Activated naive CD8-positive, alpha-beta T cell treated with anti-CD3 and anti-CD28 coated beads, Interleukin-2, amount 50 U/mL, for 16 hours (primary cell): ENCODE results near the gene KRT79.
"Not testable (repeated sequence)": the region's sequence is repeated elsewhere in the genome, so short reads cannot be mapped to it uniquely, and the experiment has no call there.

Experiments used
- DNase-seq: peaks from one replicate; pipeline ENCODE4 v3.0.0-alpha.2; 2020; ENCODE audit warnings: low read depth, low spot score

Gene KRT79

DNA sequence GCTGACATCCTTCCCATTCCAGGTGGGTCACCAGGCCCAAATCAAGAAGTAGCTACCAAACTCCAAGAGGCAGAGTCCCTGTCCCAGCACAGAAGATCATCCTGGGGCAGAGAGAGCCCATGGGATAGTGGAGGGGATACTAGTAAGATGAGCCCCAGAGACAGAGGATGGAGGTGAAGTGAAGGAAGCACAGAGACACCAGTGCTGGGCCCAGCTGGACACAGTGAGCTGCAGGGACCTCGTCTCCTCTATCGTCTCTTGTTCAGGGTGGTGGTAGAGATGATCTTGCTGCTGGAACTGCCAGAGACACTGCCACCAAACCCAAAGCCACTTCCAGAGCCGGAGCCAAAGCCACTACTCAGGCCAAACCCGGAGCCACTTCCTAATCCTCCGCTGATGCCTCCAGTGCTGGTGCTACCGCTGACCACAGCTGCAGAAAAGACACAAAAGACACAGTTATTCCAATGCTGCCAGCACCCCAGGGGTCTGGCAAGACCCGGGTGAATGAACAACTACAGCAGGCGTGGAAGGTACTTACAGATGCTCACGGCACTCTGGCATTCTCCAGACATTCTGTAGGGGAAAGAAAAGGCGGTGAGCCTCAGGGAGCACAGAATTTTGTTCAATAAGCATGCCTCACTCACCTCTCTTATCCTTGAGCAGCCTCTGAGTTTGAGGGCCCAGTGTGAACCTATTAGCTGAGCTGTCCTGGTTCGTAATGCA, 27.1 kb downstream of the KRT79 start:
- DNase-seq, result no peak

DNA sequence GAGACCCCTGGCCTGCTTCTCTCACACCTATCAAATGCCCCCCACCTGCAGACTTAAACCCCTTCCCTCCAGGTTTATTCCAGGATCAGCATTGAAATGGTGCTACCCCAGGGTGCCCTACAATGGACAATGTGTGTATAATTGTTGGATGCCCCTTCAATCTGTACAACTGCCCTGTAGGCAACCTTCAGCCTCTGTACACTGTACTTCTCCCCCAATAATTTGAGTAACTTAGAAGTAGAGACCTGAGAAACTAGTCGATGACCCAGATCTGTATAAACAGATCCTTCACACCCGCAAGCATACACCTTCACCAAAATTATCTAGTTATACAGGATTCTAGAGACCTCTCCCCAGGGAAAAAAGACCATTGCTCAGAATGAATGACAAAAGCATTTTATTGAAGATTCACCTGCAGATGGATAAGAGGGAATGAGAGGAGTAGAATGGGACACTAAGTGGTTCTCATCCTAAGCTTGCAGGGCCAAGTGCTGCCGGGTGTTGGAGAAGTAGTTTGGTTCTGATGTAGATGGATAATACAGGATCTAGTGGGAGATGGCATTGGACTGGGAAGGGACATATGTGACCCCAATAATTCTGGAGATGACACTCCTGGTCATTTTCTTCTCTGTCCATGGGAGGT, 27.8 kb downstream of the KRT79 start:
- DNase-seq, result no peak

DNA sequence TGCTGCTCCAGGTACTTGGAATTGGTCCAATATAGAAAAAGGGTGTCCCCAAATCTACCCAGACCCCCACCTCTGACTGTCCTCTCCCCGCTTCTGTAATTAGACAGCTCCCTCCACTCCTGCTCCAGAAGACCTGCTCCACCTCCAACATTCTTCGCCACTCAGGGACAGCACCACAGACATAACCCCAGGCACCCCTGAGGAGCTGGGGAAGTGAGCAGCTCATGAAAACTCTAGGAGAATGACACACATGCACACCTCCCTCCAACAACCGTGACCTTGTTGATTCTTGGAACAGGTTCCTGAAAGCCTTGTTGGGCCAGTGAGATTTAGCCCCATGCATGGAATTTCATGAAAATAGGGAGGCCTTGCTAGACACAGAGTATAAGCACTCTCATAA, 28.4 kb downstream of the KRT79 start:
- no peak for DNase-seq

GRCh38 chr12:52805000-52805399, 29.1 kb downstream of the KRT79 start:
- no peak for DNase-seq

- DNase-seq, result no peak
Measured at GRCh38 chr12:52802442-52802841, 31.7 kb downstream of the KRT79 start.

GRCh38 chr12:52801773-52802172, 32.3 kb downstream of the KRT79 start:
- no peak for DNase-seq

DNA sequence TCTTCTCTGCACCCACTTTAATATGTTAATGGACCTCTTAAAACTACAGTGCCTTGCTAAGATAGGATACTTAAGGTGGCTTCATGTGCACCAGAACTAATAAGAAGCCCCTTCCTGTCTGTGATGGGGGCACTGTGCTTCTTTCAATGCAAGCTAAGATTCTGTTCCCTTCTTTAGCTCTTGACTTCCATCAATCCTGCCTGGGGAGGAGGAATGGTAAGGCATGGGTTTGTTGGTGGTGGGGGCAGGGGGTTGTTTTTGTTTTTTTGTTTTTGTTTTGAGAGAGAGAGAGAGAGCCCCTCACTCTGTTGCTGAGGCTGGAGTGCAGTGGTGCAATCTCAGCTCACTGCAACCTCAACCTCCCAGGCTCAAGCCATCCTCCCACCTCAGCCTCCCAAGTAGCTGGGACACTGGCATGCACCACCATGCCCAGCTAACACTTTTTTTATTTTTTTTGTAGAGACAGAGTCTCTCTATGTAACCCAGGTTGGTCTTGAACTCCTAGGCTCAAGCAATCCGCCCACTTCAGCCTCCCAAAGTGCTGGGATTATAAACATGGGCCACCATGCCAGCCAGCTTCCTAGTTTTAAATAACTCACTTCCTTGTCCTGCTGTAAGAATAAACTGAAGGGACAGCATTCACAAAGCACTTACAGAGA, 33.7 kb downstream of the KRT79 start:
- DNase-seq, result no peak

DNA sequence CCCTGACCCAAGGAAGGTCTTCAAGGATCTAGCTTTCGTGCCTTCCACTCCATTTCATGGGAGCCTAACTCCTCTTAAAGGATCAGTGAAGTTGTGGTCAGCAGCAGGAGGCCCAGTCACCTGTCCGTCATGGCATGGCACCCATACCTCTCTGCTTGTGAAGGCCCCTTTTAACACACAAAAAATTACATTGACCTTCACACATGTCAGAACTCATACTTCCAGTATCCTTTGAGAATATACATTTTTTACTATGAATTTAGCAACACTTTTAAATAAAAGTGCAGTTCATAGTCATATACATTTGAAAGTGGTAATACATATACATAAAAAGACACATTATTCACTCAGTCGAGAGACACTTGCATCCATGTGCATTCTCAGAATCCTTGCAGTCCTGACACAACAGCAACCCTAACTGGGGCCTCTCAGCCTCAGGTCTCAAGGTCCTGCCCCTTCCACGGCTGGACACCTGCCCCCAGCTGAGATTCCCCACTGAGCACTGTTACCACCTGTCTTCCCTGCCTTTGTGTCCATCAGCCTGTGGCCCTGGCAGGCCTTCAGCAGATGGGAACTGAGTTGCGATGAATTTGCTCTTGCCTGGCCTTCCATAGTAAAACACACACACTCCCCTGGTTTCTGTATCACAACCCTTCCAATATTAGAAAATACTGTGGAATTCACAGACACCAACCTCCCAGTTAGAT, 34.5 kb downstream of the KRT79 start:
- no peak for DNase-seq

DNA sequence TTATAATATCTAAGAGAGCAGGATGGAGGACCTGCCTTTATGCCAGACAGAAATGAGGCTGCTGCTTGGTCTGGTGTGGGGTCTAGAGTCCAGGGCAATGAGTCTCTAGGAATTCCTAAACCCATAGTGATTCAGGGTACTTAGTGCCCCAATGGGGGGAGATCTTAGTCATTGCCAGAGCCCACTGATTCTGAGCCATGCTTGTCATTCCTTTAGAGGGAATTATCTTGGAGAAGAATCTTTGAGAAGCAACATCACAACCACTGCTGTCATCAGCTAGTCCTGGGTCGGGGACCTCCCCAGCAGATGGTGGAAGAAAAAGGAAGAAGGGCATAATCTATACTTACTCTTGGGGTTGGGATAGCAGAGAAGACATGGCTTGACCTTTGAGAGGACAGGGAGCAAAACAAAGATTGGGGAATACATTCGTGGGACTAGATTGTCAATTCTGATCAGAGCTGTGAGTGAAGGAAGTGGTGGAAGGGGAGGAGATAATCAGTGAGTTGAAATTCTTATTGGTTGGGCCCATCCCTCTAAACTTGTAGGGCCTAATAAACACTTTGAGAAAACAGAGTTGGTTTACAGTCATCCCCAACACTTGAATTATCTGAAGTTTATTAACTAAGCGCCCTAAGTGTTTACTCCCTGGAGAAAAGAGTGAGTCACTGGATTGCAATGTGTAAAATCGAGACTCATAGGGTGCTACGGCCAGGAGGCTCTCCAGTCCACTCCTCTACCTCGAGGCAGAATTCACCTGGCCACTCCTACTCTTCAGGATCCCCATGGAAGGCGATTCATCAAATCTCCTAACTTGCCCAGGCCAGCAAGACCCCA, 35.2 kb downstream of the KRT79 start:
- DNase-seq, result no peak

DNA sequence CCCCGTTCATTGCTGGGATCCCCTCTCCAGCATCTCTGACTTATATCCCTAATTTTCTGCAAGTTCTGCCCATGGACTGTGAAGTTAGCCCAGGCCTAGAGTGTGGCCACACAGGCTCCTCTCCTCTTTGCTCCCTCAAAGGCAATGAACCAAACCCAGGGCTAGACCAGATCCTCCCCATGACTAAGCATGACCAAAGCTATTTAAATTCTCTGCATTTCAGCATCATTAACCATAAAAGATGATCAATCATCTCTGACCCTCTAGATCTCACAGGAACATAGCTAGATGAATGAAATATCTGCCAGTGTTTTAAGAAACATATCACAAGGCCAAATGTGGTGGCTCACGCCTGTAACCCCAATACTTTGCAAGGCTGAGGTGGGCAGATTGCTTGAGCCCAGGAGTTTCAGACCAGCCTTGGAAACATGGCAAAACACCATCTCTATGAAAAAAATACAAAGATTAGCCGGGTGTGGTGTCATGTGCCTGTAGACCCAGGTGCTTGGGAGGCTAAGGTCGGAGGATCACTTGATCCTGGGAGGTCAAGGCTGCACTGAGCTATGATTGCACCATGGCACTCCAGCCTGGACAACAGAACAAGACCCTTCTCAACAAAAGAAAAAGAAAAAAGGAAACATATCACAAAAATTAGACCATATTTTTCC, 36.0 kb downstream of the KRT79 start:
- DNase-seq, result no peak

DNA sequence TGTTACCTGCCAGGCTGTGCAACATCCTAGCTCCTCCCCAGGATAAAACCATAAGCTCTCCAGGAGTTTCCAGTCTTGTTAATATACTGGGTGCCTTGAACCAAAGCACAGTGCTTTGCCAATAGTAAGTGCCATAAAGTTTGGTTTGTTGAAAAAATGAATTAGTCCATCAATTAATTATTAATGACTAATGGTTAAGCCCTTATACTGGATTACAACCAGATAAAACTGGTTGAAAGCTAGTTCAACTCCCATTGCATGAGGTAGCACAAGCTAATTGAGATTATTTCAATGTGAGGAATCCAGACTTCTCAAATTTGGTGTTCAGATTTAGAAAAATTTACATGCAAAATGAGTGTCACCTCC, 36.6 kb downstream of the KRT79 start:
- no peak for DNase-seq

DNA sequence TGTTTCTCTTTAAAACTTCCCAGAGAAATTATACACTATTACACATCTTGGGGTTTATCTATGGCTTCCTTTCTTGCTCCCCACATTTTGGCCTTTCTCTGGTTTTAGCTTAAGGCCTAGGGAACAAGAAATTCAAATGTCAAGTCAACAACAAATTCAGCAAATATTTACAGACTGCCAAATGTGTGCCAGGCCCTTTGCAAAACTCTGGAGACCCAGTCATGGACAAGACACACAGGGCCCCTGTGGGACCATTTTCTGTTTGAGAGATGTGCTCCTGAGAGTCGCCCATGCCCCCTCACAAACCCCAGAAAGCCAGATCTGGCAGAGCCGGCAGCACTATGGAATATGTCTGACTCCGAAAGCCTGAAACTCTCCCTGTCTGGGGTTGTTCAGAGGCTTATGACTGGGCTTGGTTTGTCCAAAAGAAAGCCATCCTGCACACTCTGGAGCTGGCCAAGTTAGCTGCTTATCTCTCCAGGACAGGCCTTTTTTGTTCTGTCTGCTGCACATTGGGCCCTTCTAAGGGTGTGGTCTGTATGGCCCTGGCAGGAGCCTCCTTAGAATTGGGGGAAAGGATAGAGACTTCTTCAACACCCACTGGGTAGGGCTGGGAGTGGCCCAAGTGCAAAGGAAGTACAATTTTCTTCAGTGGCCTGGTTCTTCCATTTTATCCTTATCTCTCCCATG, 37.1 kb downstream of the KRT79 start:
- no peak for DNase-seq

DNA sequence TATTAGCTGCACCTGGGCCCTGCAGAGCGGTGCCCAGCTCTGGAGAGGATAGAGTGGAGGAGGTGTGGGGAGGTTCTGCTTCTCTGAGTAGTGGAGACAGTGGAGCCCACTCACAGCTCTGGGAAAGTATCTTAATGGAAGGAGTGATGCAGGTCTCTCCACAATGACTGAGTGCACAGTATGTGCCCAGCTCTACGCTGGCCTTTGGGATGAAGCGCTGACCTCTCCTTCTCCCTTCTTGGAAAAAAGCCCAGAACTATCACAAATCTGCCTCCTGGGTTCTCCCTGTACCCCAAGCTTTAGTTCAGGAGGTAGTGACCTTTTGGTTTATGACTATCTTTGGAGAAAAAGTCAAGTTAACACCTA, 37.7 kb downstream of the KRT79 start:
- DNase-seq, result no peak

- no peak for DNase-seq
Measured at GRCh38 chr12:52795694-52796428, 38.2 kb downstream of the KRT79 start, which contains the start of gene KRT3. TSS of gene KRT3 (minus strand) at chr12:52796117. CDS start at chr12:52796042, 75 bp downstream.

- DNase-seq, result not testable (repeated sequence)
Measured at GRCh38 chr12:52795332-52795674, 38.8 kb downstream of the KRT79 start.

DNA sequence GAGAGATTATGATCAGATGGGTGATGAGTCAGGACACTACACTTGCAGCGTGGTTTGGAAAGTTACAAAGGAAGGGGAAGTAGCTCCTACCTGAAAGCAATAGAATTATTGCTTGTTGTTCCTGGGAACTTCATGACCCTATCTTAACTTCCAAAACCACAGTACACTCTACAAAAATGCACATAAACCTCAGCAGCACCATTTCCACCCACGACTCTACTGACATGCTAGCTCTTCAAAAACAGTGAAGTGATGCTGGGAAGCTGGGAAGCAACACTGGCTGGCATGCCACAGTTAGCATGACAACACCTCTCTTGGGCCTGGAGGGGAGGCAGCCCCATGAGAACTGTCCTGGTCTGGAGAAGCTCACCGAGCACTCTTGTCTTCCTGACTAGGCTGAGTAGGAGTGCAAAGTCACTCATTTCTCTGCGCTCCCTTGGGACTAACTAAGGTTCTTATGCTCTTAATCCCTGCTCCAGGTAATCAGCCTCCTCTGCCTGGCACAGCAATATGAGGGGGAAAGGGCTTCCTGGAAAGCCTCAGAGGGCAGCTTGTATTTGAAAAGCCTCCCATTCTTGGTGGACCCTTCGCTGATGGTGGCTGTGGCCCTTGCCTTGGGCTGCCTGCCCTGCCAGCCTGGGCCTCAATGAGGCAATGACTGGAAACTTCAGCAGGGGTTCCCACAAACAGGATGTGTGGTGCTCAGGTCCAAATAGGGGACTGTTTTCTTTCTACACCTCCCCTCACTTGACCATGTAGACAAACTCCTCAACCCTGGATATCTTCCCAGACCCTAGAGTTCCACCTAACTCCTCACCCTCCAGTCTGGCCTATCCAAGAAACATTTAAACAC, 39.4 kb downstream of the KRT79 start:
- DNase-seq, result no peak

GRCh38 chr12:52792185-52793029, 41.7 kb downstream of the KRT79 start:
- DNase-seq, result no peak
